GM21447 (cell line): ENCODE results near the gene CNGB1.
A peak's percentile ranks its signal among the peaks of the same experiment; 100 is the strongest.
"Not testable (repeated sequence)": the region's sequence is repeated elsewhere in the genome, so short reads cannot be mapped to it uniquely, and the experiment has no call there.

ENCODE experiments used
- ATAC-seq: cut with Tn5 transposase; IDR thresholded peaks from one replicate; pipeline ENCODE4 v1.9.1; 2021; ENCODE audit not compliant: unreplicated experiment

CNGB1 gene

GRCh38 chr16:57997528-57998265, 26.8 kb upstream of the CNGB1 start:
- ATAC-seq = no peak

- no peak for ATAC-seq
These were observed 26.2 kb upstream of the CNGB1 start for GRCh38 chr16:57997176-57997527.

- ATAC-seq = no peak
These were observed 25.7 kb upstream of the CNGB1 start for GRCh38 chr16:57996406-57997175.

- ATAC-seq = no peak
These were observed 24.9 kb upstream of the CNGB1 start for GRCh38 chr16:57995721-57996405.

GRCh38 chr16:57994778-57995177, 23.9 kb upstream of the CNGB1 start:
- peak; percentile 61 for ATAC-seq

DNA sequence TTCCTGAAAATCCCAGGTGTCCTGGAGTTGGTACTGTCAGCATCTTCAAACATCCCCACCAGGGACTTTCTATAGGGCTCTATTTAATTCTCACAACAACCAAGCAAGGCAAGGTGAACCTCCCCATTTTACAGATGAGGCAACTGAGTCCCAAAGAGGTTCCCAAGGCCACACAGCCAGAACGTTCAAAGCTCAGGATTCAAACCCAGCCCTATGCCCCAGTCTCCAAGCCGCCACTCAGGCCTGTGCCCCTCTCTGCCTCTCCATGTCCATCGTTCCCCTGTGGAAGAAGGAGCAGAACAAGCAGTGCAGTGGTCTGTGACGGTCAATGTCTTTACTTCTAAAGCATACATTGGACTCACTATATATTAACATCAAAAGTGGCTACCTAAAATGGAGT, 23.4 kb upstream of the CNGB1 start:
- ATAC-seq = no peak

DNA sequence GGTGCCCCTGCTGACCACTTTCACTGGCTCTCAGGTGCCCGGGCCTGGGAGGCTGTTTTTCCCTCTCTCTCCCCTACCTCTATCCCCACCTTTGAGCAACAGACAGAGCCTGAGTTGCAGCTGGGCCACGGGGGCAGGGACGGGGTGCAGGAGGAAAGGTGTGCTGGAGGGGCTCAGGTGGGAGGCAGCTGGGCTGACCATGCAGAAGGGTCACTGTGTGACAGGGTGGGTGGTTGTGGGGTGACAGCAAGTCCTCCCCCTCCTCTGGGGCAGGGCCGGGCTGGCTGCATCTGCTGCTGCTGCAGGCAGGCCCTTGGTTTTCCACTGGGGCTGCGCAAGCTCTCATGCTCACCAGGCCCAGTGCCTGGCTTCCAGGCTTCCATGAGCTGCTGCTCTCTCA, 23.0 kb upstream of the CNGB1 start:
- no peak for ATAC-seq

DNA sequence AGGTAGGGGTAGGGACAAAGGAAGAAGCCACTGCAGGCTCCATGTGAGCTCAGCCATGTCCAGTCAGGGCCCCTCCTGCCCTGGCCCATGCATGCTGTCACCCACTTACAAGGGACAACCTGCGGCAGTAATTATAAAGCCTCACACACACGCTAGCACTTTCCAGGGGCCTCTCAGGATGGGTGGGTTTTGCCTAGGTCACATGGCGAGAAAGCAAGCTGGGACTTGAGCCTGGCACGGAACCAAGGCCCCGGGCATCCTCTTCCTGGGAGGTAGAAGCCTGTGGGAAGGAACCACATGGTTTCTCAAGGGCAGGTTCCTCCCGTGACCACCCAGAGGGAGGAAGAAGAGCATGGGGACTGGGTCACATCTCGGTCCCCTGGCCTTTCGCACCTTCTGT, 22.5 kb upstream of the CNGB1 start:
- ATAC-seq = no peak

DNA sequence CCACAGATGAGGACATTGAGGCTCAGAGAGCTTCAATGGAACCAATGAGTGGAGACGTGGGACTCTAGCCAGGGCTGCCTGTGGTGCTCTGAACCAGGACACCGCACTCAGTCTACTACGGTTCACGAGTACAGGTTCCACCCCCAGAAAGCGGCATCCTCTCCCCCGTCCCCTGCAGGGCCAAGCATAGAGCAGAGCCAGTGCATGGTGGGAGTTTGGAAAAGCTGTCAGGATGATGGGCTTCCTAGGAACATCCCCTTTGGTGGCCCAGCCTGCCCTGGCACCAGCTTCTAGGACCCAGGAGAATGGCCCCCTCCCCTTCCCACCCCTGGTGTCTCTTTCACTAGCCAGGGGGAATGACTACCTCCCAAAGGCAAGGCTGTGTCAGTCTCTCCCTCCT, 21.2 kb upstream of the CNGB1 start:
- no peak for ATAC-seq

DNA sequence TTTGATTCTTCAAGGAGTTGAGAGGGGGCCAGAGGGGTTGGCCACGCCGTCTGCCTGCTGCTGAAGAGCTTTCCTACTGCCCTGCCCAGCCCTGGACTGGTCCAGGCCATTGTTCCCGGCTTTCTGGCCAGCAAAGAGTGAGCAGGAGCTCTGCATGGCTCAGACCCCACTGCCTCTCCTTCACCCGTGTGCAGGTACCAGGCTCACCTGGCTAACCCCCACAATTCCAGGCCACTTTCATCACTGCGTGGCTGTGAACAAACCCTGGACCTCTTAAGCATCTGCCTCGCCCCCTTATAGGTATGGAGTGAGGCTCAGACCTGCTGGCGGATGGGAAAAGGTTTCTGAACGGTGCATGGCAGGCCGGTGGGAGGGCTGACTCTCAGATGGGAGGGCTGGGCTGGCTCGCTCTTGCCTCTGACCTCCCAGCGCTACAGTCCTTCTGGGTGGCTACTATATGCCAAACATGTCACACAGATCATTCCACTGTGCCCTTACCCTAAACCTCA, 20.7 kb upstream of the CNGB1 start:
- ATAC-seq = no peak

GRCh38 chr16:57988929-57989328, 18.0 kb upstream of the CNGB1 start:
- no peak for ATAC-seq

- no peak for ATAC-seq
These were observed 16.7 kb upstream of the CNGB1 start for GRCh38 chr16:57987441-57988177.

DNA sequence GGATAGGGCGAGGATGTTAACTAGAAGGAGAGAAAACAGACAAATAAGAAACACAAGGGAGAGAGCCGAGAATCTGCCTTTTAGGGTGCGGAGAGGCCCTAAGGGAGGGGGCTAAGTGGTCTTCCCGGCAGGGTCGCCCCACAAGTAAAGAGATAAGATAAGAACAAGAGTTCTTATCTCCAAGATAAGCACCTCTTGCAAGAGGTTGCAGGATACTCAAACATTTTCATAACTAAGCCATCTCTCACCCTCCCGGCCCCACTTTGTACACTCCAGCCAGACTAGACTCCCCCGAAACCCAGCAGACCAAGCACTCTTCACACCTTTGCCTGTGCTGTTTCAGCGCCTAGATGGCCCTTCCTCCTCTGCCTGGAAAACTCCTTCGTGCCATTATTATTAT, 15.3 kb upstream of the CNGB1 start:
- no peak for ATAC-seq

DNA sequence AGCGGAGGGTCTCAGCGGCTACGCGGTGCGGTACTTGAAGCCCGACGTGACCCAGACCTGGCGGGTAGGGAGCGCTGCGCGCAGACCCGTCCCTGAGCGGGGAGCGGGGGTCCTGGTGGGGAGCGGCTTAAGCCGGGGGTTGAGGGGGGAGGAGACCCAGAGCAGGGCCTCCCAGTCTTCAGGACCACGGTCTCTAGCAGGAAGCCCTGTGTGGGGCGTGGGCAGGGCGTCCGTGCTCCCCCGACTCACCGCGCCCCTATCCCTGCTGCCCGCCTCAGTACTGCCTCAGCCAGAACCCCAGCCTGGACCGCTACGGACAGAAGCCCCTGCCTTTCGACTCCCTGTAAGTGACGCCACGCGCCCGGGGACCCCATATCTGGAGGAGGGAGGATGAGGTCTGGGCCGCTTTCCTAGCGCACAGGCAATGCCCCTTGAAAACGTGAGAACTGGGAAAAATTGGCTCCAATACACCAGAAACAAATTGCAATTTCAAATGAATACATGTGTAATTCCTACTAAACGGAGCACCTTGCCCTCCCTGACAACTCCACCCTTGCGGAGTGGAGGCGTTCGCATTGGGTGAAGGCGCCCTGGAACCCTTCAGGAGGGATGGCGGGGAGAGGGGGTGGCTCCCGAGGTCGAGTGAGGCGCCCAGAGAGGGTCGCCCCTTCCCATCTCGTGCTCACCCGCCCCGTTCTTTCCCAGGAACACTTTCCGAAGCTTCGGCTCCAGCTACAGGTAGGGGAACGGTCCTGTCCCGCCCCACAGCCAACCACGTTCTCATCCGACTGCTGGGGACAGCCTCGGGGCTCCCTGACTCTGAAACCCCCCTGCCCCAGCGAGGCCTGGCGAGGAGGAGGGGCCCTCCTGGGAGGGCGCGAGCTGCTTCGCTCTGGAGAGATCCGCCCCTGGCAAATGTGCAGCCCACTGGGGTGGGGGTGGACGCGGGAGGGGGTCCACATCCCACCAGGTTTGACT, 14.6 kb upstream of the CNGB1 start:
- no peak for ATAC-seq

DNA sequence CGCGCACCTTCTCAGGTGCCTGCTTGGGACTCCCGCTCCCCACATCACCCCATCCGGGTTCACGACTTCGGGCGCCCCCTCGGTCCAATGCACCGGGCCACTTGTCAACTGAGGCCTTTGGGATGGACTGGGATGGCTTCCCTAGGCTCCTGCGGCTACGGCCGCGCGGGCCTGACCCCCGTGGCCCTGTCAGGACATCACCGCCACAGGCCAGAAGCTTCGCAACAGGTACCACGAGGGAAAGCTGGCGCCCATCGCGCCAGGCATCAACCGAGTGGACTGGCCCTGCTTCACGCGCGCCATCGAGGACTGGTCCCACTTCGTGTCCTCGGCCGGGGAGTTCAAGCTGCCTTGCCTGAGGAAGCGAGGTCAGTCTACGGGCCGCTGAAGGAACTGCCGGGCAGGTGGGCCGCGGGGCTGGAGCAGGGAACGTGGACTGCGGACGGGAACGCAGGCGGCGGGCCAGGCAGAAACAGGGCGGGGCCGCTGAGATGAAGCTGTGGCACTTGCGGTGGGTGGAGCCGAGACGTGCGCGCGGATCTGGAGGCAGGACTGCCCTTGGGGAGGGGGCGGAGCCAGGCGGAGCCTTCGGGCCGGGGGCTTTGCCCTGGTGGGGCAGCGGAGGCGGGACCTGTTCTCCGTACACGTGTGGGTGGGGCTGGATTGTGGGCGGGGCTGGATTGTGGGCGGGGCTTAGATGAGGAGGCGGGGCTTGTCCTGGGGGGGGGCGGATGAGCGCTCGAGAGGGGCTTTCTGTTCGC, 13.7 kb upstream of the CNGB1 start:
- ATAC-seq = peak; percentile 73

DNA sequence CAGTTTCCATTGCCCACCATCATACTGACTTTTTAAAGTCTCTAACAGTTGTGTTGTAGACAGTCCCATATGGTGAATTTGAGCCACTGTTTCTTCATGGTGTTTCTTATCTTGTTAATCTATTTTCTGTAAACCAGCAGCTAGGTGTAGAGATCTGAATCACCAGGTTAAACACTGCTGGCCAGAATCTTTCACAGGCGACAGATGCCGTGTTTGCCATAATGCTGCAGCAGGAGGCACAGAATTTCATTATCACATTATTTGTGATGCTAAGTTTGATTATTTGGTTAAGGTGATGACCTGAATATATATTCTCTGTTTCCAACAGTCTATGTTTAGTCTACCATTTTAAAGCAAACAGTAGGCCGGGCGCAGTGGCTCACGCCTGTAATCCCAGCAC, 11.5 kb upstream of the CNGB1 start:
- ATAC-seq = no peak

DNA sequence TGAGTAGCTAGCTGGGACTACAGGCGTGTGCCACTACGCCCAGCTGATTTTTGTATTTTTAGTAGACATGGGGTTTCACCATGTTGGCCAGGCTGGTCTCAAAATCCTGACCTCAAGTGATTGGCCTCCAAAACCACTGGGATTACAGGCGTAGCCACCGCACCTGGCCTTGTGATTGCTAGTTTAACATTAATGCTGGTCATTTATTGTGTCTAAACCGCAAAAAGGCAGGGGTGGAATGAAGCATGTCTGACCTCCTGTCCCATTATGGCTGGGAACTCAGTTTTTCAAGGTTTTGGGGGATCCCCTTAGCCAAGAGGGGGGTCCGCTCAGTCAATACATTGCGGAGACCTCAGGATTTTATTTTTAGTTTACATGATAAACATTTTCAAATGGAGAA, 10.7 kb upstream of the CNGB1 start:
- ATAC-seq = no peak

- ATAC-seq = no peak
These were observed 8.2 kb upstream of the CNGB1 start for GRCh38 chr16:57979006-57979585.

DNA sequence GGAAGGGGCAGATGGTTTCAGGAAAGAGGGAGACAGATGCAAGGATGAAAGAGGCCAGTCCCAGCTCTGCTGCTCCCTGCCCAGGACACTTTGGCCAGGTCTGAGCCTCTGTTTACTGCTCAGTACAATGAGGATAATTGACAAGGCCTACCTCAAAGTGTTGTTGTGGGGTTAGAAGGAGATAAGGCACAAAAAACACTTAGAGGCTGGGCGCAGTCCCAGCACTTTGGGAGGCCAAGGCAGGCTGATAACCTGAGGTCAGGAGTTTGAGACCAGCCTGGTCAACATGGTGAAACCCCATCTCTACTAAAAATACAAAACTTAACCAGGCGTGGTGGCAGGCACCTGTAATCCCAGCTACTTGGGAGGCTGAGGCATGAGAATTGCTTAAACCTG, 7.1 kb upstream of the CNGB1 start:
- not testable (repeated sequence) for ATAC-seq
